SU-DHL-6 (cell line): ENCODE measurements around the gene ANO10.

Experiments
- CTCF ChIP-seq: fragments of 200-600 bp; sonication (generic); IDR thresholded peaks from one replicate; pipeline ENCODE4 v1.5.1; 2017; ENCODE audit warnings: antibody characterized with exemption, mild to moderate bottlenecking, low read length, moderate library complexity; ENCODE audit not compliant: insufficient read depth, poor library complexity, severe bottlenecking
- EZH2phosphoT487 ChIP-seq: fragments of 200-600 bp; sonication (generic), shearing (Covaris generic); conservative IDR thresholded peaks from 2 replicates; pipeline ENCODE4 v1.6.1; 2018; ENCODE audit warnings: mild to moderate bottlenecking, antibody characterized with exemption, low read length, moderate library complexity, mixed read lengths

DNA sequence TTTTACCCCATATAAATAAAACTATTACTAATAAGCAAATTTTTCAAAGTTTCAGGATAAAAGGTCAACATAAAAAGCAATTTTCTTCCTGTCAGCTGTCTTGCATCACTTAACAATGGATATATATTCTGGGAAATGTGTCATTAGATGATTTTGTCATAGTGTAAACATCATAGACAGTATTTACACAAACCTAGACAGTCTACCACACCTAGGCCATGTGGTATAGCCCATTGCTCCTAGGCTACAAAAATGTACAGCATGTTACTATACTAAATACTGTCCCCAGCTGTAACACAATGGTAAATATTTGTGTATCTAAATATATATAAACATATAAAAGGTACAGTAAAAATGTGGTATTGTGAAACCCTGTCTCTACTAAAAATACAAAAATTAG is 156.7 kb downstream of the ANO10 start:
- no peak for TF ChIP-seq CTCF
- TF ChIP-seq EZH2phosphoT487 = no peak
